ENCODE data around the gene SP2. TPM values are rescaled to one million over a fixed set of nuclear protein-coding genes. Genes with fewer than 3 reads are reported as not detected.

SP2 gene
- total RNA-seq, 1 donor from 2014 or later = 13.5 TPM

- Mint-ChIP-seq H3K4me1 (ENCODE audit: low read depth) (peaks cover 9% of the 10 kb centered on the region), H3K36me3 (ENCODE audit: low read depth) (no peaks in the 10 kb centered on the region), H3K4me3 (ENCODE audit: unreplicated experiment) (peak overlapping the region; percentile 59), H3K27me3 (ENCODE audit: low read depth) (no peaks in the 10 kb centered on the region), H3K9me3 (ENCODE audit: low read depth) (no peaks in the 10 kb centered on the region), H3K27ac (ENCODE audit: unreplicated experiment) (peak overlapping the region; percentile 41)
- TF ChIP-seq CTCF (IDR thresholded peaks at IDR 0.05) = peak; percentile 97
- no peak for DNase-seq (ENCODE audit: low spot score)
Measured at GRCh38 chr17:47949197-47949759, 53.2 kb downstream of the SP2 start.

DNA sequence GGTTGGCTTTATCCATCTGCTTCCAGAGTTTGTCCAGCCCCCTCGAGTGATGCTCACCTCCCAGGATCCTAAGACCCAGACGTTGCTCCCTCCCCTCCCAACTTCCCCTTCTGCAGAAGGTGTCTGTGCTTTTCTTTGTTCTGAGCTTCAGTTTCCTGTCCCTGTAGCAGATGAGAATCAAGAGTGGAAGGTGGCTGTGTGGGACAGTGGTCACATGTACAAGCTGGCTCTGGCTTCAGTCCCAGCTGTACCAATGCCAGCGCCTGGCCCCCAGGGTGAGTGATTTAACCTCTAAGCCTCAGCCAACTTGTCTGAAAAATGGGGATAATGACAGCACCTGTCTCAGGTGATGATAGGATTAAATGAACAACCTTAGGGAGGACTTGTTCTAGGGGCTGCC lies 53.9 kb downstream of the SP2 start:
- H3K27ac Mint-ChIP-seq (ENCODE audit: unreplicated experiment) = no peak overlapping the region

GRCh38 chr17:47950448-47950847 lies 54.4 kb downstream of the SP2 start:
- TF ChIP-seq CTCF (IDR thresholded peaks at IDR 0.05) = no peak
- Mint-ChIP-seq H3K4me1 (ENCODE audit: low read depth) (peaks cover 9% of the 10 kb centered on the region), H3K4me3 (ENCODE audit: unreplicated experiment) (no peak overlapping the region), H3K27me3 (ENCODE audit: low read depth) (no peaks in the 10 kb centered on the region), H3K27ac (ENCODE audit: unreplicated experiment) (no peak overlapping the region), H3K36me3 (ENCODE audit: low read depth) (no peaks in the 10 kb centered on the region), H3K9me3 (ENCODE audit: low read depth) (no peaks in the 10 kb centered on the region)
- no peak for DNase-seq (ENCODE audit: low spot score)

More for the DNA sequence above, 53.9 kb downstream of the SP2 start:
- Mint-ChIP-seq H3K9me3 (ENCODE audit: low read depth) (no peaks in the 10 kb centered on the region), H3K27me3 (ENCODE audit: low read depth) (no peaks in the 10 kb centered on the region), H3K36me3 (ENCODE audit: low read depth) (no peaks in the 10 kb centered on the region), H3K4me3 (ENCODE audit: unreplicated experiment) (no peak overlapping the region), H3K4me1 (ENCODE audit: low read depth) (peaks cover 9% of the 10 kb centered on the region)
- DNase-seq (ENCODE audit: low spot score) = no peak
- TF ChIP-seq CTCF (IDR thresholded peaks at IDR 0.05) = no peak

DNA sequence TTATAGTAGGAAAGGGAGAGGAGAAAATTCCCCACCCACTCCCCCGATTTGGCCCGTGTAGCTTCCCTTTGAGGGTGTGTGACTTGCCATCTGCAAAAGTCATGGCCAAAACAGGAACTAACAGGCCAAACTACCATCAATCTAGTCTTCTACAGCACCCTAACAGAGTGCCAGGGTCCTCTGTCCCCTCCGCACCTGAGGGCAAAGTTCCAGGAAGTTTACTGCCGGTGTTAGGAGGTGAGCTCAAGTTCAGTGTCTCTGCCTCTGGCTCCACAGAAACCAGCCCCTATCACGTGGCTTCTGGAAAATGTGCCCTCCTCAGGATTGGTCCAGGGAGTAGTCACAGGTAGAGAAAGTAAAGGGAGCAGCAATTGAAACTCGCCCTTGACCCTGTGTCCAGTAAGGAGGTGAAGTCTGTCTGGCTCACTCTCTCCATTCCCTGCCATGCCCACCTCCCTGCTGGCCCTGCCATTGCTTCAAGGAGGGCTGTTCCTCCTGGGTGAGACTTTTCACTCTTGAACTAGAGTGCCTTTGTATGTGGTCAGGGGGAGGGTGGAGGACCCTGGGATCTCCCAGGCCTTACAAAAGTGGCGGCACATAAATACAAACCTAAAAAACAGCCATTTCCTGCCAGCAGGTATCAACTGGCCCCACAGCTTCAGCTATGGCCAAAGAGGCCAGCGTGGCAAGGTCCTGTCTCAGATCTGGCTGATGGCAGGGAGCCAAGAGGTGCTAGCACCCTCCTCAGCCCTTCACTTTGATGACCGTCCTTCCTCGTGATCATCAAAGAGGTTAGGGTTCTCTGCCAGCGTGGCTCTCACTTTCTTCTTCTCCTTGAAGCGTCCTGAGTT lies 56.4 kb downstream of the SP2 start:
- Mint-ChIP-seq H3K27ac (ENCODE audit: unreplicated experiment) (no peak overlapping the region), H3K4me1 (ENCODE audit: low read depth) (peaks cover 12% of the 10 kb centered on the region), H3K4me3 (ENCODE audit: unreplicated experiment) (no peak overlapping the region), H3K27me3 (ENCODE audit: low read depth) (no peaks in the 10 kb centered on the region), H3K36me3 (ENCODE audit: low read depth) (no peaks in the 10 kb centered on the region), H3K9me3 (ENCODE audit: low read depth) (no peaks in the 10 kb centered on the region)
- no peak for DNase-seq (ENCODE audit: low spot score)
- TF ChIP-seq CTCF (IDR thresholded peaks at IDR 0.05) = no peak

GRCh38 chr17:47953909-47954308 lies 57.9 kb downstream of the SP2 start:
- no peak for TF ChIP-seq CTCF (IDR thresholded peaks at IDR 0.05)
- no peak for DNase-seq (ENCODE audit: low spot score)
- no peaks in the 10 kb centered on the region for H3K36me3 Mint-ChIP-seq (ENCODE audit: low read depth)
- H3K27ac Mint-ChIP-seq (ENCODE audit: unreplicated experiment) = no peak overlapping the region
- no peaks in the 10 kb centered on the region for H3K9me3 Mint-ChIP-seq (ENCODE audit: low read depth)
- no peak overlapping the region for H3K4me3 Mint-ChIP-seq (ENCODE audit: unreplicated experiment)
- no peaks in the 10 kb centered on the region for H3K27me3 Mint-ChIP-seq (ENCODE audit: low read depth)
- H3K4me1 Mint-ChIP-seq (ENCODE audit: low read depth) = peaks cover 10% of the 10 kb centered on the region

Measured in chondrocyte (in vitro differentiated cells).